GM12801 (cell line): ENCODE data around the gene ZSWIM3.

Source experiments
- TF ChIP-seq, protein P1 (sequence below): IDR thresholded peaks from one replicate; pipeline ENCODE4 v1.5.1; 2011; ENCODE audit warnings: control low read depth; ENCODE audit not compliant: insufficient read length; ENCODE audit errors: extremely low read depth

ZSWIM3 gene

DNA sequence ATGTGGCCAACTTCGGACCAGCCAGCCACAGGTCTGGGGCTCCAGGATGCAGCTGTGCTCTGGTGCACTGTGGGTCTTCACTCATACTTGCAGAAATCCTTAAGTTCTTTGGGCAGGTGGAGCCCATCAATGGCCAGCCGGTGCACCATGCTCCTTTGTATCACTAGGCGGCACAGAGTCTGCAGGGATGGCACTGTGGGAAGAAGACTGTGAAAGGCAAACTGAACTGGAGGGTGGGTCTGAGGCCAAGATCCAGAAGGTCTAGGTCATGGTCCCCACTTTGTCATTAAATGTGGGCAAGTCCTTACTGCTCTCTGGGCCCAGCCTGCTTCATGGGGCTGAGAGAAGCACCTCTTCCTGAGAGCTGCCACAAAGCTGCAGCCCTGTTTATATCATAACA, 31.3 kb downstream of the ZSWIM3 start:
- TF ChIP-seq, protein P1, sequence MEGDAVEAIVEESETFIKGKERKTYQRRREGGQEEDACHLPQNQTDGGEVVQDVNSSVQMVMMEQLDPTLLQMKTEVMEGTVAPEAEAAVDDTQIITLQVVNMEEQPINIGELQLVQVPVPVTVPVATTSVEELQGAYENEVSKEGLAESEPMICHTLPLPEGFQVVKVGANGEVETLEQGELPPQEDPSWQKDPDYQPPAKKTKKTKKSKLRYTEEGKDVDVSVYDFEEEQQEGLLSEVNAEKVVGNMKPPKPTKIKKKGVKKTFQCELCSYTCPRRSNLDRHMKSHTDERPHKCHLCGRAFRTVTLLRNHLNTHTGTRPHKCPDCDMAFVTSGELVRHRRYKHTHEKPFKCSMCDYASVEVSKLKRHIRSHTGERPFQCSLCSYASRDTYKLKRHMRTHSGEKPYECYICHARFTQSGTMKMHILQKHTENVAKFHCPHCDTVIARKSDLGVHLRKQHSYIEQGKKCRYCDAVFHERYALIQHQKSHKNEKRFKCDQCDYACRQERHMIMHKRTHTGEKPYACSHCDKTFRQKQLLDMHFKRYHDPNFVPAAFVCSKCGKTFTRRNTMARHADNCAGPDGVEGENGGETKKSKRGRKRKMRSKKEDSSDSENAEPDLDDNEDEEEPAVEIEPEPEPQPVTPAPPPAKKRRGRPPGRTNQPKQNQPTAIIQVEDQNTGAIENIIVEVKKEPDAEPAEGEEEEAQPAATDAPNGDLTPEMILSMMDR: no peak

DNA sequence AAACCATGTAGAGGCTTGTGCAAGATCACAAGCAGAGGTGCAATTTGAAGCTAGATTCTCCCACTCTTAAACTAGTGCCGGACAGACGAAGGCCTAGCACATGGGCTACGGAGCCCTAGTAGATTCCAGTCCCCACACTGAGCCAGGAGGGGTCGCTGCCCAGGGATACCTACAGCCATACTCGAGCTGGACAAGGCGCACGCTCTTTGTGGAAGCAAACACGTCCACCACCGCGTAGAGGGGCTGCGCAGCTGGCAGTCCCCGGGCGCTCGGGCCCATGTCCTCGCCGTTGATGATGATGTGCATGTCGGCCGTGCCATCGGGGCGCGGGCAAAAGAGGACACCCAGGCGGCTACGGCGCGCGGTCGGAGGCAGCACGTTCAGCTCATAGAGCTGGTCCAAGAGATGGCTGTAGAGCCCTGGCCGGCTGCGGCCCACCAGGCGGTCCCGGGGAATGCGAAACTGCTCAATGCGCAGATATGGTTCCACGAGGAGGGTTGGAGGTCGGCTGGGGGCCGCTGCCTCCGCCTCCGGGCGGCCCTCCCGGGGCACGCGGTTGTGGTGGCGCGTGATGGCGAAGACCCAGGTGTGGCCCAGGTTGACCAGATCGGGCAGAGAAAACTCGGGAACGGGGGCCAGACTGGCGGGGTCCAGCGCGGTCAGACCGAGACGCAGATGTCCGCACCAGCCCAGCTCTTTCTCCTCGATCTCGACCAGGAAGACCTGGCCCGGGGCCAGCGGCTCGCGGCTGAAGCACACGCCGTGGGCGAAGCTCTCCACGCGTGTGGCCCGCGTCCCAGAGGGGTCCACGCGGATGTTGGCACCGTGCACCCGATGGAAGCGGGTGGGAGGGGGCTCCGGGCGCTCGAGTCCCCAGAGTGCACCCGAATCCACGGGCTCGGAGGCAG, 32.9 kb downstream of the ZSWIM3 start:
- TF ChIP-seq, protein P1: no peak

DNA sequence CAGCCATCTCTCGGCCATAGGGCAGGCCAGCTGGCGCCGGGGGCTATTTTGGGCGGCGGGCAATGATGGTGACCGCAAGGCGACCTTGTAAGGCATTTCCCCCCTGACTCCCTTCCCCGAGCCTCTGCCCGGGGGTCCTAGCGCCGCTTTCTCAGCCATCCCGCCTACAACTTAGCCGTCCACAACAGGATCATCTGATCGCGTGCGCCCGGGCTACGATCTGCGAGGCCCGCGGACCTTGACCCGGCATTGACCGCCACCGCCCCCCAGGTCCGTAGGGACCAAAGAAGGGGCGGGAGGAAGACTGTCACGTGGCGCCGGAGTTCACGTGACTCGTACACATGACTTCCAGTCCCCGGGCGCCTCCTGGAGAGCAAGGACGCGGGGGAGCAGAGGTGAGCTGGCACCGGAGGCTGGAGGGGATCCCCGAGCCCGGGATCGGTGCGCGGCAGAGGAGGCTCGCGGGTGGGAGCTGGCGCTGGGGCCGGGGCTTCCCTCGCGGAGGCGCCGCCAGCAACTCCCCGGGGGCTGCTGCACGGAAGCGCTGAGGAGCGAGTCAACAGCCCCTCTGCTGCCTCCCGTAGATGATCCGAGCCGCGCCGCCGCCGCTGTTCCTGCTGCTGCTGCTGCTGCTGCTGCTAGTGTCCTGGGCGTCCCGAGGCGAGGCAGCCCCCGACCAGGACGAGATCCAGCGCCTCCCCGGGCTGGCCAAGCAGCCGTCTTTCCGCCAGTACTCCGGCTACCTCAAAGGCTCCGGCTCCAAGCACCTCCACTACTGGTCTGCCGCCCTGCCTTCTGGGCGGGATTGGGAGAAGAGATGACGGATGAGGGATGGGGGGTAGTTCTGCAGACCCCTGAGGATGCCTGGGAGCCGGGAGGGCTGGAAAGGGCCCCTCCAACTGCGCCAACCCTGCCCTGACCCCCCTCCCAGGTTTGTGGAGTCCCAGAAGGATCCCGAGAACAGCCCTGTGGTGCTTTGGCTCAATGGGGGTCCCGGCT, 33.9 kb downstream of the ZSWIM3 start, which contains the start of the genes CTSA and NEURL2:
Gene CTSA, plus strand, starts transcription at position 351 of the 999 bp plus-strand sequence. Its CDS starts 234 bp downstream, at position 585.
Gene NEURL2, minus strand, starts transcription at position 224 of the 999 bp plus-strand sequence. Its CDS starts 217 bp downstream, at position 7.
- TF ChIP-seq, protein P1: no peak

DNA sequence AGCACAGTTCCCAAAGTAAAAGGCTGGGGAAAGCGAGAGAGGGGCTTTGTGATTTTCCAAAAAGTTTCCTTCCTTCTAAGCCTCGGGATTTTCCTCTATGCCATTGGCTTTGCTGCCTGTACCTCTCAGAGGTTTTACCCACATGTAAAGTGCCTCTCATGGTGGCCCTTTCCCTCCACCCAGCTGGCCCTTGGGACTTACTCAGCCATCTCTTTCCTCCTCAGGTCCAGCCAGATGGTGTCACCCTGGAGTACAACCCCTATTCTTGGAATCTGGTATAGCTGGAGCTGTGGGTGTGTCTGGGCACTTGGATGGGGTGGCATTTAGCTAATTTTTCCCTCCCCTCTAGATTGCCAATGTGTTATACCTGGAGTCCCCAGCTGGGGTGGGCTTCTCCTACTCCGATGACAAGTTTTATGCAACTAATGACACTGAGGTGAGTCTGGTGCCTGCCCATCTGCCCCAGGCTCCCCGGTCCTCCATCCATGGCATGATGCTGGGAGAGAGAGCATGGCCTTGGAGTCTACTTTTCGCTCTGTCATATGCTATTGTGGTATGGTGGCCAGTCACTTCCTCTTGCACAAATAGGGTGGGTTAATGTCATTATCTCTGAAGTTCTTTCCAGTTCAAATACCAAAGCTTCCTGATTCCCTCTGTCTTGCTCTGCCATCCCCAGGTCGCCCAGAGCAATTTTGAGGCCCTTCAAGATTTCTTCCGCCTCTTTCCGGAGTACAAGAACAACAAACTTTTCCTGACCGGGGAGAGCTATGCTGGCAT, 34.8 kb downstream of the ZSWIM3 start:
- TF ChIP-seq, protein P1: no peak

DNA sequence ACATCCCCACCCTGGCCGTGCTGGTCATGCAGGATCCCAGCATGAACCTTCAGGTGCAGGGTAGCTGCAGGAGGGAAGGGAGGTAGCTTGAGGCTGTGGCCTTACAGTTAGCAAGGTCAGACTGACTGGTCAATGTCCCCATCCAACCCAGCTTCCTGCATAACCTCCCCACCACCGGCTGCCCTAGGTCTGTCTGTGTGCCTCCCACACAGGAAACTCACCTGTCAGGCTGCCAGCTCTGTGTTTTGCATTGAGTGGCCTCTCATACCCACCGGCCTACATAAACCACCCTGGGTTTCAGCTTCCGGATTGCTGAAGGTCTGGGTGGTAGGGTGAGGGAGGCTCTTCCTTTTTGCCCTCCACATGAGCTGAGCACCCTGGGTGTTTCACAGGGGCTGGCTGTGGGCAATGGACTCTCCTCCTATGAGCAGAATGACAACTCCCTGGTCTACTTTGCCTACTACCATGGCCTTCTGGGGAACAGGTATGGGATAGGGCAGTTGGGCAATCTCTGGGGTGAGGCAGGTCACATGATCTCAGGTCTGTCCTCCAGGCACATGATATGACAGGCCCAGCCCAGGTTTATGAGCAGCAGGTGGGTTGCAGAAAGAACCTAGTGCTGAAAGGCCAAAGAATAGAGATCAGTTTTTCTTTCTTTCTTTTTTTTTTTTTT, 35.5 kb downstream of the ZSWIM3 start:
- TF ChIP-seq, protein P1: no peak

DNA sequence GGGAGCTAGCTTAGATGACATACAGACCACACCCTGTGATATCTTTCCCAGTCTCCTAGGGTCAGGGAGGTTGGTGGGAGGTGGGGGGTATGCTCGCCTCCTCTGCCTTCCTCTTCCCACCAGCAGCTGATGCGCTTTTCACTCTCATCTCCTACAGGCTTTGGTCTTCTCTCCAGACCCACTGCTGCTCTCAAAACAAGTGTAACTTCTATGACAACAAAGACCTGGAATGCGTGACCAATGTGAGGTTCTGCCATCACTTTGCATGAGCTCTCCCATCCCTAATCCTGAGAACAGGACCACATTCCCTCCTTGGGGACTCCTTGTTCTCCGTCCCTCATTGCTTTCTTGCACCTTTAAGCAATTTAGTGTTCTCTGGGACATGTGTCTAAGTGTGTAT, 36.4 kb downstream of the ZSWIM3 start:
- TF ChIP-seq, protein P1: no peak
